ENCODE data around the gene UNC13A.

- no peak for TF ChIP-seq POLR2A (IDR thresholded peaks at IDR 0.05)
- TF ChIP-seq, protein P1, sequence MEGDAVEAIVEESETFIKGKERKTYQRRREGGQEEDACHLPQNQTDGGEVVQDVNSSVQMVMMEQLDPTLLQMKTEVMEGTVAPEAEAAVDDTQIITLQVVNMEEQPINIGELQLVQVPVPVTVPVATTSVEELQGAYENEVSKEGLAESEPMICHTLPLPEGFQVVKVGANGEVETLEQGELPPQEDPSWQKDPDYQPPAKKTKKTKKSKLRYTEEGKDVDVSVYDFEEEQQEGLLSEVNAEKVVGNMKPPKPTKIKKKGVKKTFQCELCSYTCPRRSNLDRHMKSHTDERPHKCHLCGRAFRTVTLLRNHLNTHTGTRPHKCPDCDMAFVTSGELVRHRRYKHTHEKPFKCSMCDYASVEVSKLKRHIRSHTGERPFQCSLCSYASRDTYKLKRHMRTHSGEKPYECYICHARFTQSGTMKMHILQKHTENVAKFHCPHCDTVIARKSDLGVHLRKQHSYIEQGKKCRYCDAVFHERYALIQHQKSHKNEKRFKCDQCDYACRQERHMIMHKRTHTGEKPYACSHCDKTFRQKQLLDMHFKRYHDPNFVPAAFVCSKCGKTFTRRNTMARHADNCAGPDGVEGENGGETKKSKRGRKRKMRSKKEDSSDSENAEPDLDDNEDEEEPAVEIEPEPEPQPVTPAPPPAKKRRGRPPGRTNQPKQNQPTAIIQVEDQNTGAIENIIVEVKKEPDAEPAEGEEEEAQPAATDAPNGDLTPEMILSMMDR (IDR thresholded peaks at IDR 0.05) = no peak
- TF ChIP-seq POLR2AphosphoS5 (IDR thresholded peaks at IDR 0.05) = no peak
- TF ChIP-seq EP300 (IDR thresholded peaks at IDR 0.05) = no peak
Measured at GRCh38 chr19:17727843-17728242, 39.7 kb upstream of the UNC13A start.

Data from sigmoid colon (tissue), 4 donors.